Aortic smooth muscle cell (primary cell): Measurements from ENCODE around the gene GPX8. TPM values are rescaled to one million over a fixed set of nuclear protein-coding genes. Genes with fewer than 3 reads are reported as not detected.

Experiments used
- total RNA-seq: library from RNA; depleted of rRNA; stranded (reverse); fragments of >200 nt; gene quantifications from 2 replicates; pipeline ENCODE4 v1.2.3, GENCODE V29; 2014

Gene GPX8
- total RNA-seq = 91.9 and 108 TPM in 2 replicates

GRCh38 chr5:55159763-55160492 is at the start of gene GPX8:
Gene GPX8, plus strand, starts transcription at chr5:55160171. Its CDS starts 22 bp downstream, at chr5:55160193.

GRCh38 chr5:55172937-55173686 is 13.1 kb downstream of the GPX8 start, which contains the start of gene CDC20B:
Gene CDC20B, minus strand, starts transcription at chr5:55173177. Its CDS starts 177 bp downstream, at chr5:55173000.

Other genes with a start within 250 kb of the GPX8 start
- 138 and 406 TPM in 2 replicates for gene ESM1, start 174.6 kb upstream of the GPX8 start, total RNA-seq
- not detected in 2 replicates for gene GZMK, start 135.9 kb upstream of the GPX8 start, total RNA-seq
- gene GZMA, start 57.5 kb upstream of the GPX8 start, total RNA-seq = not detected in 2 replicates
- 0.06 and 0.13 TPM in 2 replicates for gene CDC20B, start 13.0 kb downstream of the GPX8 start, total RNA-seq
- gene MCIDAS, start 67.1 kb downstream of the GPX8 start, total RNA-seq = not detected in 2 replicates
- 0.40 and 0.50 TPM in 2 replicates for gene CCNO, start 73.4 kb downstream of the GPX8 start, total RNA-seq
- 44.5 and 46.5 TPM in 2 replicates for gene DHX29, start 147.5 kb downstream of the GPX8 start, total RNA-seq
- 110 and 112 TPM in 2 replicates for gene MTREX, start 147.8 kb downstream of the GPX8 start, total RNA-seq